HG03521 (cell line): ENCODE data around the gene PRLR.
"Not testable (repeated sequence)": the region's sequence is repeated elsewhere in the genome, so short reads cannot be mapped to it uniquely, and the experiment has no call there.

Experiments used
- ATAC-seq: cut with Tn5 transposase; IDR thresholded peaks from one replicate; pipeline ENCODE4 v1.9.1; 2021; ENCODE audit warnings: mild to moderate bottlenecking, moderate library complexity; ENCODE audit not compliant: unreplicated experiment

PRLR gene

GRCh38 chr5:35045280-35045679 is 185.0 kb downstream of the PRLR start:
- no peak for ATAC-seq

DNA sequence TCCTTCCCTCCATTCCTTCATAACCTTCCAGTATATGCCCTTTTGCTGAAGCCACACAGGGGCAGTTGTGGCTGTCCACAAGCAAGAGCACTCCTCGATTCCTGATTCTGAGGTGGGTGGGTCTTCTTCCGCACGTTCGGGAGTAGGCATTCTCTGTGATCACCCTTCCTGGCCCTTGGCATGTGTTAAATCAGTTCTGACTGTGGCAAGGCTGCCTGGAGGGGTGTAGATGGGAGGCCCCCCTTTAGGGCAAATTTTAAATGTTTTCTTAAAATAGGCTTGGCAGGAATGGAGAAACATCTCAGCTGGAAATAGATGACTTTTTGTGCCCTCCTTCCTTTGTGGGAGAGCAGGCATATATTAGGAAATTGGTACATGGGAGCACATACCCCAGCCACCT is 185.6 kb downstream of the PRLR start:
- ATAC-seq, result no peak

GRCh38 chr5:35042781-35043180 is 187.5 kb downstream of the PRLR start:
- no peak for ATAC-seq

- ATAC-seq, result no peak
These were observed 189.0 kb downstream of the PRLR start for GRCh38 chr5:35041261-35041660.

GRCh38 chr5:35038891-35039290 is 191.4 kb downstream of the PRLR start:
- no peak for ATAC-seq

GRCh38 chr5:35036536-35036935 is 193.8 kb downstream of the PRLR start:
- ATAC-seq, result no peak

DNA sequence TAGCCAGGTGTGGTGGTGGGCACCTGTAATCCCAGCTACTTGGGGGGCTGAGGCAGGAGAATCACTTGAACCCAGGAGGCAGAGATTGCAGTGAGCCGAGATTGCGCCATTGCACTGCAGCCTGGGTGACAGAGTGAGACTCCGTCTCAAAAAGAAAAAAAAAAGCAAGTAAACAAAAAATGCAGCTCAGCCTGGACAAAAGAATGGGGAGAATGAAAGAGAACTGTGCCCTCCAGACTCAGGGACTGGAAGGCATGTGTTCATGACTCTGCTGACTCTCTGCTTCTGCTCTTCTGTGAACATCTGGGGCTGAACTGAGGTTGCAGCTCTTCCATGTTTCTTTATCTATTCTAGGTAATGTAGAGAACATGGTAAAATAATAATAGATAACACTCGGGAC is 194.4 kb downstream of the PRLR start:
- not testable (repeated sequence) for ATAC-seq

GRCh38 chr5:35035271-35035670 is 195.0 kb downstream of the PRLR start:
- no peak for ATAC-seq

- ATAC-seq, result no peak
These were observed 197.9 kb downstream of the PRLR start for GRCh38 chr5:35032356-35032755.

DNA sequence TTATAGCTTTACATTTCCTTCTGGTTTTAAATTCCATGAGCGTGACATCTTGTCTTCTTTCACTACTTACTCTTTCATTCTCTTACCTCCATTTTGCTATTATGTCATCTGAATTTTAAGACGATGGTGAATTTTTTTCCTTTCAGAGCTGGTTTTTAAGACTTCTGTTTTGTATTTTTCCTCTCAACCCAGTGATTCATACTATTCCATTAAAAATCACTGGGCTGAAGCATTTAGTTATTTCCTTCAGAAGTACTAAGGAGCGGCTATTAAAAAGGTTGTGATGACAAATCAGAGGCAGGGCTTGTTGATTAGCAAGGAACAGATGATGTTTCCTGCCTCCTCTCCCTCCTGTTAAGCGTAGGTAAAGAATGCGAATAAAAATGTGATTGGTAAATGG is 199.0 kb downstream of the PRLR start:
- no peak for ATAC-seq

DNA sequence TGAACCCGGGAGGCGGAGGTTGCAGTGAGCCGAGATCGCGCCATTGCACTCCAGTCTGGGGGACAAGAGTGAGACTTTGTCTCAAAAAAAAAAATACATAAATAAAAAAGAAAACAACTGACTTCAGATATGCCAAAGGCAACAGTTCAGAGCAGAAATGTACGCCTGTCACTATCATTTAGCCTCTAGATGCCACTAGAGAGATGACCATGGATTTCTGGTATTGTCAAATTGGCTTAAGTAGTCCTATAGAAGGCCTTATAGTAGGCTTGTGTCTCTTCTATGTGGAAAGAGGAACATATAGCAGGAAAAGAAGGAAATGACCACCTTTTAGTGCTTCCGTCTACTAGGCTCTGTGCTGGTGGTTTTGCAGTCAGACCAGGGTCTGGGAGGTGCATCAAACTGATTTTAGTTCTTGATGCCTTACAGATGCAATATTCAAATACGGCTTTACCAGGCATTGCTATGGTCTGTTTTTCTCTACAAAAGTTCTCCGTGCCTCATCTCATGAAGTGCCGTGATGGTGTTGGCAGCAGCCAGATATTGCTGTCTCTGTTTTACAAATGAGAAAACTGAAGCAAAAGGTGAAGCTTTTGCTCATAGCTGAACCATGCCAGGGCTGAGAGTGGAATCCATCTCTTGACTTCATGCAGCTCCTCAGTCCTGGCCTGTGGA is 199.7 kb downstream of the PRLR start:
- ATAC-seq, result no peak

DNA sequence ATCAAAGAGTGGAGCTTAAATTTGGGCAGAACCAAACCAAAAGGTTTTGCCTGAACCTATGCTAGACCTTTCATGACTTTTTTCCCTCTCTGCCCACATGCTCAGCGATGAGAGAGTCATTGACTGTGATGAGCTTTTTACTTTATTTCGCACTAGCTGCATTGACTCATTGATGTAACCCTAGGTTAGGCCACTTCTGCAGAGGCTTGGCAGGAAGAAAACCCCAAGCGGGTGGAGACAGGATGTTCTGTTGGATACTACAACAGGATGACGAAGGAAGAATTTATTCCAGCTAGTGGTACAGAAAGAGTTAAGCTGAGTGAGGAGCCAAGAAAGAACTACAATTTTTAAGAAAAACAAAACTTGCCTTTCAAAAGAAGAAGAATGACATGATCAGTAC is 201.0 kb downstream of the PRLR start:
- no peak for ATAC-seq

GRCh38 chr5:35026941-35027340 is 203.3 kb downstream of the PRLR start:
- no peak for ATAC-seq

- no peak for ATAC-seq
These were observed 203.9 kb downstream of the PRLR start for GRCh38 chr5:35026280-35026840.

DNA sequence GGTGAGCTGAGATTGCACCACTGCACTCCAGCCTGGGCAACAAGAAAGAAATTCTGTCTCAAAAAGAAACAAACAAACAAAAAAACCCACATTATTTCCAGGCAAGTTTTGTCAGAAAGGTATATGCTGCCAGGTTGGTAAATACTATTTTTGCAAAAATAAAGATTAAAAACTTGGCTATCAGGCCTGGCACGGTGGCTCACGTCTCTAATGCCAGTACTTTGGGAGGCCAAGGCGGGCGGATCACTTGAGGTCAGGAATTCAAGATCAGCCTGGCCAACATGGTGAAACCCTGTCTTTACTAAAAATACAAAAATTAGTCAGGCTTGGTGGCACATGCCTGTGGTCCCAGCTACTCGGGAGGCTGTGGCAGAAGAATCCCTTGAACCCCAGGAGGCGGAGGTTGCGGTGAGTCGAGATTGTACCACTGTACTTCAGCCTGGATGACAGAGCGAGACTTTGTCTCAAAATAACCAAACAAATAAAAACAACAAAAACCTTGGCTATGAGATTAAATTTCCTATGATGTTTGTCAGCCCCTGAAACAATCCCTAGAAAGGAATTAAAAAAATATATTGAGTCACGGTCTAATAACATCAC is 205.3 kb downstream of the PRLR start:
- ATAC-seq, result no peak

- no peak for ATAC-seq
These were observed 206.7 kb downstream of the PRLR start for GRCh38 chr5:35023391-35024178.

DNA sequence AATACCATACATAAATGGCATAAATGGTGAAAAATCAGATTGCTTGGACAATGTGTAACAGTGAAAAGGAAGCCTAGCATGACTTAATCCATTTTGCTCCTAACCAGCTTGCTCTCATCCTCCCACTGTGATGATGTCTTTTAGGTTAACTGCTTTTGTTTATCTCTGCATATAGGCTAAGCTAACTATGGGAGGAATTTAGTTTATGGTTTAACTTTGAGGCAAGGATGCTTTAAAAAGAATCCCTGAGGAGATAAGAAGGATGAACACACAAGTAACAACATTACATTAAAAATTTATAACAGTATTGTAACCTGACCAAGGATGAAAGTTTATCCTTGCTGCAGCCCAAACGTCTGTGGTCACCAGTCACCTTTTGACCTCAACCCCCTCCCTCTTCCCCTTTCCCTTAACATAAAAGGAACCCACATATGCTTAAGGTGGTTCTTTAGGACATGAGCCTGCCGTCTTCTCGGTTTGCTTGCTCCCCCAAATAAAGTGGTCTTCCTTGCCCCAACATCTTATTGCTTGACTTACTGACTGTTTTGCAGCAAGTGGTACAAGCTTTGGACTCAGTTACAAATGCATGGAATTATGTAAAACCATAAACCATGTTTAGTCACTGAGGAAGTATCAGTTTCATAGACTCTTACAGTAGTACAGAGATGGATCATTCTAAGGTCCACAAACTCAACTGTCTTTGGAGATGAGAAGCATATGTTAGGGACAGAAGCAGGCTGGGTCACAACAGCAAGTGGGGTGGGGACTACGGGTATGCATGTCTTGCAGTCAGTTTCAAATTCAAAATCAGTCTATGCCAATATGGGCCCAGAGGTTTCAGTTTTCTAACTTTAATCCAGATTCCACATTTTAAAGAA is 213.9 kb downstream of the PRLR start:
- no peak for ATAC-seq

DNA sequence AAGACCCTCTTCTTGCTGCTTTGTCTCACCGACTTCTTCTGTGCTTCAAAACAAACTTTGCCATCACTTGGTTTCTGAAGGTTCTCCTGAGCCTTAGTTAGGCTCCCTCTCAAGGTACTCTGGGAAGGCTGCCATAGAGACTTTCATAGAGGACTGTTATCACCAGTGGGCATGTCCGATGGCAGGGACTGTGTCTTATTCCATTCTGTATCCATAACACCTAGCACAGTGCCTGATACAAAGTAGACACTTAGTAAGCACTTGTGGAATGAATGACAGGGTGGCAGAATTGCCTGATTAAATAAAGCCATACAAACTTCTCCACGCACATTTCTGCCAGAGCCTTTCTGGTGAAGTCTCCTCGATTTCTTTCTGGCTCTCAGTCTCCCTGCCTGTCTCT is 215.2 kb downstream of the PRLR start:
- ATAC-seq, result no peak

GRCh38 chr5:35012796-35013195 is 217.5 kb downstream of the PRLR start:
- ATAC-seq, result no peak

- no peak for ATAC-seq
These were observed 217.9 kb downstream of the PRLR start for GRCh38 chr5:35012365-35012764.

DNA sequence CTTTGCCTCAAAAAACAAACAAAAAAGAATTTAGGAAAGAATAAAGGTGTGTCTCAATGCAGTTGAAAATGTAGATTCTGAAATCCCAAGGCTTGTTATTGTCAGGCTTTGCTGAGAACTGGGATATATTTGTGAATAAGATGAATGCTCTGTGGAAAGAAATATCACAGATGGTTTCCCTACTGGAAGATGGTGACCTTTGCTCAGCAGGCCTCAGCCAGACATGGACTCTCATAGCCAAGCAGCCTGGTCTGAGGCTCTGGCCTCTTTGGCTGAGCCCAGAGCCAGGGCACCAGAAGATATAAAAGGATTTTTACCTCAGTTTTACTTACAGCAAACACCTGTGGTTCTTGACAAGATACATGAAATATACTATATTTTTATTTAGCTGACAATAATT is 219.6 kb downstream of the PRLR start:
- ATAC-seq, result no peak
